HCT116 (cell line): ENCODE results near the gene GNAO1. TPM values are rescaled to one million over a fixed set of nuclear protein-coding genes. Genes with fewer than 3 reads are reported as not detected.

Source experiments
- ATAC-seq: fragments of 200-7000 bp; cut with Tn5 transposase; 2 replicates; pipeline ENCODE4 v1.9.1; 2020; ENCODE audit warnings: mild to moderate bottlenecking, moderate library complexity
- BruUV-seq: library from RNA; stranded (reverse); fragments of 400-500 nt; replicated peaks from 2 replicates; lab custom pipeline; 2021; lab: Mats Ljungman, UMichigan
- CTCF ChIA-PET: fragments of 300-600 bp; sonication (Branson Sonifier 250); formaldehyde crosslinking; loops from one replicate; lab custom pipeline; 2021; ENCODE audit warnings: antibody characterized with exemption; lab: Charles Lee
- POLR2A ChIA-PET: fragments of 300-600, 350-600 bp; sonication (Branson Sonifier 250); formaldehyde crosslinking; loops from one replicate; lab custom pipeline; 2021; ENCODE audit warnings: antibody characterized with exemption; lab: Charles Lee
- RAD21 ChIA-PET, 2 experiments: fragments of 300-600 bp; sonication (Branson Sonifier 250); formaldehyde crosslinking; loops; one replicate each; lab custom pipeline; 2023; ENCODE audit warnings: low total read pairs in 2 of 2; ENCODE audit not compliant: uncharacterized antibody in 2 of 2, unreplicated experiment in 2 of 2, low non-redundant PET in 1 of 2; lab: Charles Lee
- DNase-seq: peaks from one replicate; pipeline ENCODE4 v3.0.0-alpha.2; 2010; ENCODE audit warnings: low read depth, low spot score
- H2AFZ ChIP-seq: fragments of 200-600 bp; shearing (Covaris generic), sonication (generic); 2 replicates; pipeline ENCODE4 v1.6.1; 2017; ENCODE audit warnings: low read depth, mixed run types, mixed read lengths, antibody characterized with exemption, low read length; ENCODE audit not compliant: poor library complexity, severe bottlenecking
- H3K27ac ChIP-seq: 2 replicates; pipeline ENCODE4 v1.5.1; 2012; ENCODE audit warnings: low read depth, low read length
- H3K27me3 ChIP-seq: fragments of 200-600 bp; sonication (generic); 2 replicates; pipeline ENCODE4 v1.6.1; 2016; ENCODE audit warnings: mixed run types, low read length, mixed read lengths; ENCODE audit not compliant: insufficient read depth
- H3K36me3 ChIP-seq, 2 experiments: fragments of 200-500 bp in 1 of 2; fragments of 200-600 bp in 1 of 2; sonication (Bioruptor generic) in 1 of 2; sonication (generic) in 1 of 2; 2 replicates each; pipeline versions ENCODE4 v1.5.1 to v1.6.1; 2014 to 2016; ENCODE audit warnings: low read length in 2 of 2, inconsistent platforms in 1 of 2, mixed read lengths in 1 of 2, mixed run types in 1 of 2; ENCODE audit not compliant: insufficient read depth in 2 of 2, control insufficient read depth in 1 of 2
- H3K4me1 ChIP-seq, 2 experiments: fragments of 200-600 bp in 1 of 2; sonication (generic) in 1 of 2; 2 replicates each; pipeline versions ENCODE4 v1.5.1 to v1.6.1; 2012 to 2017; ENCODE audit warnings: low read length in 2 of 2, inconsistent platforms in 1 of 2, mild to moderate bottlenecking in 1 of 2, mixed read lengths in 1 of 2, mixed run types in 1 of 2, moderate library complexity in 1 of 2; ENCODE audit not compliant: insufficient read depth in 2 of 2, control insufficient read depth in 1 of 2
- H3K4me2 ChIP-seq: fragments of 200-600 bp; sonication (generic); 2 replicates; pipeline ENCODE4 v1.6.1; 2017; ENCODE audit warnings: mixed run types, low read length, mixed read lengths
- H3K4me3 ChIP-seq, 2 experiments: fragments of 200-600 bp in 1 of 2; sonication (generic) in 1 of 2; replicated peaks in 1 of 2; 2 replicates each; pipeline ENCODE4 v1.5.1; 2011 to 2016; ENCODE audit warnings: low read length in 2 of 2, control low read depth in 1 of 2, low read depth in 1 of 2, mild to moderate bottlenecking in 1 of 2, mixed read lengths in 1 of 2, mixed run types in 1 of 2
- H3K79me2 ChIP-seq: fragments of 200-600 bp; sonication (generic); 2 replicates; pipeline ENCODE4 v1.6.1; 2017; ENCODE audit warnings: mild to moderate bottlenecking, mixed run types, low read length, moderate library complexity, mixed read lengths; ENCODE audit not compliant: insufficient read depth
- H3K9ac ChIP-seq: fragments of 200-600 bp; sonication (generic); 2 replicates; pipeline ENCODE4 v1.6.1; 2016; ENCODE audit warnings: low read length, mixed read lengths
- H3K9me2 ChIP-seq: fragments of 200-600 bp; sonication (generic), shearing (Covaris generic); 2 replicates; pipeline ENCODE4 v1.6.1; 2017; ENCODE audit warnings: mixed run types, mild to moderate bottlenecking, moderate library complexity; ENCODE audit not compliant: insufficient read depth
- H3K9me3 ChIP-seq, 2 experiments: fragments of 200-500 bp in 1 of 2; fragments of 200-600 bp in 1 of 2; sonication (Bioruptor generic) in 1 of 2; sonication (generic) in 1 of 2; 2 replicates each; pipeline ENCODE4 v1.6.1; 2014 to 2017; ENCODE audit warnings: low read length in 2 of 2, mixed read lengths in 2 of 2, inconsistent platforms in 1 of 2, low read depth in 1 of 2, mild to moderate bottlenecking in 1 of 2, mixed run types in 1 of 2, moderate library complexity in 1 of 2; ENCODE audit not compliant: control insufficient read depth in 1 of 2, insufficient read depth in 1 of 2
- H4K20me1 ChIP-seq: fragments of 200-600 bp; sonication (generic), shearing (Covaris generic); 2 replicates; pipeline ENCODE4 v1.6.1; 2017; ENCODE audit warnings: mixed run types, mild to moderate bottlenecking, moderate library complexity; ENCODE audit not compliant: insufficient read depth
- ELF1 ChIP-seq: IDR thresholded peaks from 2 replicates; pipeline ENCODE4 v1.6.1; 2012; ENCODE audit warnings: low read depth, borderline replicate concordance
- FOSL1 ChIP-seq: IDR thresholded peaks from 2 replicates; pipeline ENCODE4 v1.6.1; 2012; ENCODE audit warnings: low read depth
- JUND ChIP-seq: IDR thresholded peaks from 2 replicates; pipeline ENCODE4 v1.6.1; 2012
- POLR2A ChIP-seq: IDR thresholded peaks from 2 replicates; pipeline ENCODE4 v1.7.0; 2011; ENCODE audit warnings: borderline replicate concordance; ENCODE audit not compliant: insufficient read depth, insufficient read length; ENCODE audit errors: extremely low read depth
- RAD21 ChIP-seq: IDR thresholded peaks from 2 replicates; pipeline ENCODE4 v1.6.1; 2012; ENCODE audit warnings: low read depth, mild to moderate bottlenecking
- REST ChIP-seq: IDR thresholded peaks from 2 replicates; pipeline ENCODE4 v1.6.1; 2012; ENCODE audit warnings: low read depth
- YY1 ChIP-seq: IDR thresholded peaks from 2 replicates; pipeline ENCODE4 v1.6.1; 2011; ENCODE audit warnings: low read length, low read depth, moderate library complexity, mild to moderate bottlenecking; ENCODE audit not compliant: insufficient replicate concordance; ENCODE audit errors: extremely low read depth
- intact Hi-C: fragments of 100-400 bp; cut with micrococcal nuclease; formaldehyde crosslinking; loops from 2 replicates; pipeline ENCODE4 v1.10.0; 2022
- total RNA-seq: library from RNA; stranded (reverse); gene quantifications from one replicate; pipeline ENCODE4 v1.2.1, GENCODE V29; 2021; ENCODE audit not compliant: unreplicated experiment

GNAO1 gene
- total RNA-seq, 1 experiment from 2014 or later = 0.12 TPM

GRCh38 chr16:56337131-56337857 is 146.0 kb downstream of the GNAO1 start:
- Histone ChIP-seq H3K36me3 (no peaks in the 10 kb centered on the region), H3K79me2 (no peaks in the 10 kb centered on the region), H3K4me2 (no peak overlapping the region), H3K9me3 (no peaks in the 10 kb centered on the region), H3K27ac (no peak overlapping the region), H3K4me3 (no peak overlapping the region), H2AFZ (no peak overlapping the region), H3K9me2 (no peaks in the 10 kb centered on the region), H3K4me1 (peaks cover 3 to 11% of the 10 kb centered on the region in 2 experiments; a peak in 3 of 4 replicates), H3K27me3 (no peaks in the 10 kb centered on the region), H4K20me1 (no peaks in the 10 kb centered on the region), H3K9ac (no peak overlapping the region)
- ATAC-seq (no peak), DNase-seq (no peak)
- ChIA-PET CTCF (no interaction called here), RAD21 (no interaction called here), POLR2A (no interaction called here)
- BruUV-seq = no TSS peak
- intact Hi-C loops = loop anchor here (10.0 kb wide), 1 partner anchor 368 kb away; no protein-coding TSS in a partner anchor
- TF ChIP-seq FOSL1 (no peak), ELF1 (no peak), POLR2A (no peak), RAD21 (no peak), JUND (no peak), REST (no peak), YY1 (no peak)
